GM23338 (cell line): ENCODE data around the gene RFX2. TPM values are rescaled to one million over a fixed set of nuclear protein-coding genes. Genes with fewer than 3 reads are reported as not detected.

ENCODE experiments used
- ATAC-seq: fragments of 200-7000 bp; cut with Tn5 transposase; 3 replicates; pipeline ENCODE4 v1.9.1; 2020
- DNase-seq: peaks from one replicate; pipeline ENCODE4 v3.0.0-alpha.2; 2015; ENCODE audit warnings: low spot score
- H2AFZ ChIP-seq: fragments of 200-600 bp; sonication (generic); 2 replicates; pipeline ENCODE4 v1.8.0; 2016; ENCODE audit warnings: antibody characterized with exemption, mild to moderate bottlenecking, moderate library complexity
- H3F3A ChIP-seq: fragments of 200-600 bp; sonication (generic); replicated peaks from 2 replicates; pipeline ENCODE4 v1.8.0; 2017; ENCODE audit warnings: antibody characterized with exemption, mixed run types, low read depth
- H3K27ac ChIP-seq: fragments of 200-600 bp; sonication (generic); 2 replicates; pipeline ENCODE4 v1.6.1; 2016; ENCODE audit warnings: low read depth
- H3K27me3 ChIP-seq: fragments of 200-600 bp; sonication (generic); 2 replicates; pipeline ENCODE4 v1.8.0; 2016; ENCODE audit warnings: mild to moderate bottlenecking, mixed run types, moderate library complexity; ENCODE audit not compliant: insufficient read depth
- H3K36me3 ChIP-seq: fragments of 200-600 bp; sonication (generic); 2 replicates; pipeline ENCODE4 v1.8.0; 2016; ENCODE audit warnings: mild to moderate bottlenecking; ENCODE audit not compliant: insufficient read depth
- H3K4me1 ChIP-seq: fragments of 200-600 bp; sonication (generic); 2 replicates; pipeline ENCODE4 v1.8.0; 2016; ENCODE audit warnings: mild to moderate bottlenecking, moderate library complexity; ENCODE audit not compliant: insufficient read depth
- H3K4me2 ChIP-seq: fragments of 200-600 bp; sonication (generic); 2 replicates; pipeline ENCODE4 v1.7.1; 2017; ENCODE audit warnings: mixed run types
- H3K4me3 ChIP-seq: fragments of 200-600 bp; sonication (generic); 2 replicates; pipeline ENCODE4 v1.6.1; 2016; ENCODE audit warnings: mixed run types
- H3K79me2 ChIP-seq: fragments of 200-600 bp; sonication (generic); replicated peaks from 2 replicates; pipeline ENCODE4 v1.8.0; 2017; ENCODE audit warnings: mild to moderate bottlenecking; ENCODE audit not compliant: insufficient read depth
- H3K9me2 ChIP-seq: fragments of 200-600 bp; sonication (generic); 2 replicates; pipeline ENCODE4 v1.8.0; 2017; ENCODE audit not compliant: insufficient read depth
- H4K20me1 ChIP-seq: fragments of 200-600 bp; sonication (generic); replicated peaks from 2 replicates; pipeline ENCODE4 v1.8.0; 2017; ENCODE audit warnings: mild to moderate bottlenecking; ENCODE audit not compliant: insufficient read depth
- H3K27ac Mint-ChIP-seq: 2 replicates; pipeline ENCODE4 v1.8.0; 2020; ENCODE audit warnings: inconsistent platforms, mild to moderate bottlenecking, moderate library complexity, mixed read lengths
- H3K27me3 Mint-ChIP-seq: 3 replicates; pipeline ENCODE4 v1.8.0; 2022; ENCODE audit warnings: low read depth, mild to moderate bottlenecking, moderate library complexity, mixed read lengths, inconsistent platforms; ENCODE audit not compliant: insufficient read depth, poor library complexity
- H3K36me3 Mint-ChIP-seq: 3 replicates; pipeline ENCODE4 v1.8.0; 2021; ENCODE audit warnings: low read depth, mild to moderate bottlenecking, inconsistent platforms, moderate library complexity, mixed read lengths
- H3K4me1 Mint-ChIP-seq: 3 replicates; pipeline ENCODE4 v1.8.0; 2020; ENCODE audit warnings: mild to moderate bottlenecking, inconsistent platforms, mixed read lengths
- H3K4me3 Mint-ChIP-seq: 3 replicates; pipeline ENCODE4 v1.8.0; 2021; ENCODE audit warnings: moderate library complexity, mild to moderate bottlenecking, inconsistent platforms, mixed read lengths
- H3K9me3 Mint-ChIP-seq: 3 replicates; pipeline ENCODE4 v1.8.0; 2020; ENCODE audit warnings: moderate library complexity, mild to moderate bottlenecking, inconsistent platforms, mixed read lengths
- CREB1 ChIP-seq: fragments of 250-450 bp; sonication (Bioruptor Pico); IDR thresholded peaks from 2 replicates; pipeline ENCODE4 v1.5.0; 2020; ENCODE audit warnings: low read depth, mild to moderate bottlenecking, moderate library complexity
- CTCF ChIP-seq, 2 experiments: fragments of 200-600 bp in 1 of 2; sonication (generic) in 1 of 2; conservative IDR thresholded peaks; 2 replicates each; pipeline versions ENCODE4 v1.5.1 to v1.6.1; 2016 to 2017; ENCODE audit warnings: antibody characterized with exemption in 2 of 2, low read depth in 2 of 2, mild to moderate bottlenecking in 2 of 2, moderate library complexity in 1 of 2
- ETS1 ChIP-seq: IDR thresholded peaks from 2 replicates; pipeline ENCODE4 v1.6.1; 2016; ENCODE audit warnings: antibody characterized with exemption
- EZH2 ChIP-seq: fragments of 200-600 bp; sonication (generic); IDR thresholded peaks from one replicate; pipeline ENCODE4 v1.8.0; 2017; ENCODE audit warnings: antibody characterized with exemption, mild to moderate bottlenecking, low read depth; ENCODE audit not compliant: unreplicated experiment
- EZH2phosphoT487 ChIP-seq: fragments of 200-600 bp; sonication (generic); IDR thresholded peaks from one replicate; pipeline ENCODE4 v1.8.1; 2018; ENCODE audit warnings: antibody characterized with exemption; ENCODE audit not compliant: unreplicated experiment
- JUNB ChIP-seq: IDR thresholded peaks from one replicate; pipeline ENCODE4 v1.6.1; 2016; ENCODE audit warnings: antibody characterized with exemption; ENCODE audit not compliant: unreplicated experiment
- NANOG ChIP-seq: IDR thresholded peaks from 2 replicates; pipeline ENCODE4 v1.6.1; 2016; ENCODE audit warnings: antibody characterized with exemption, borderline replicate concordance
- POLR2AphosphoS5 ChIP-seq: IDR thresholded peaks from 2 replicates; pipeline ENCODE4 v1.6.1; 2016; ENCODE audit warnings: antibody characterized with exemption, low read depth
- REST ChIP-seq: IDR thresholded peaks from one replicate; pipeline ENCODE4 v1.6.1; 2018; ENCODE audit warnings: antibody characterized with exemption; ENCODE audit not compliant: unreplicated experiment
- STAT1 ChIP-seq: IDR thresholded peaks from one replicate; pipeline ENCODE4 v1.6.1; 2016; ENCODE audit warnings: antibody characterized with exemption; ENCODE audit not compliant: unreplicated experiment
- ZNF114 ChIP-seq: fragments of 250-450 bp; sonication (Bioruptor Pico); IDR thresholded peaks from 2 replicates; pipeline ENCODE4 v1.5.0; 2020; ENCODE audit warnings: mild to moderate bottlenecking, moderate library complexity
- ZNF331 ChIP-seq: fragments of 250-450 bp; sonication (Bioruptor Pico); IDR thresholded peaks from 2 replicates; pipeline ENCODE4 v1.5.0; 2020; ENCODE audit warnings: low read depth, mild to moderate bottlenecking, moderate library complexity
- ZNF462 ChIP-seq: fragments of 250-450 bp; sonication (Bioruptor Pico); IDR thresholded peaks from 2 replicates; pipeline ENCODE4 v1.5.0; 2020; ENCODE audit warnings: mild to moderate bottlenecking, moderate library complexity
- polyA plus RNA-seq: library from polyadenylated mRNA; unstranded; fragments of >200 nt; fragmentation: Nextera tagmentation; extraction: Ambion mirVana; gene quantifications from 2 replicates; pipeline ENCODE4 v1.2.1, GENCODE V29; 2016
- total RNA-seq: library from RNA; depleted of rRNA; stranded (reverse); fragments of >200 nt; shearing (Covaris generic); gene quantifications from 2 replicates; pipeline ENCODE4 v1.2.3, GENCODE V29; 2014

Gene RFX2
- total and polyA plus RNA-seq, 2 experiments from 2014 or later: 4.6 to 13.0 TPM

- H3K27ac ChIP-seq: no peak overlapping the region
- no peaks in the 10 kb centered on the region for H3K27me3 ChIP-seq
- no peaks in the 10 kb centered on the region for H3F3A ChIP-seq
- peaks cover 6% of the 10 kb centered on the region; the same call in 2 of the 3 replicates for H3K9me3 Mint-ChIP-seq
- no peak overlapping the region for H3K4me3 ChIP-seq
- no peak for ATAC-seq
- H3K27ac Mint-ChIP-seq: no peak overlapping the region
- TF ChIP-seq ZNF114 (CRISPR knock-in tag) (no peak), EZH2 (no peak), CTCF (conservative IDR thresholded peaks at IDR 0.05; ENCODE audit: low read depth in 2 of 2) (no peak), STAT1 (no peak), ZNF331 (CRISPR knock-in tag) (no peak), POLR2AphosphoS5 (no peak), NANOG (no peak), EZH2phosphoT487 (no peak), REST (no peak), CREB1 (CRISPR knock-in tag) (no peak), ZNF462 (CRISPR knock-in tag) (no peak), JUNB (no peak), ETS1 (no peak)
- no peaks in the 10 kb centered on the region for H4K20me1 ChIP-seq
- no peaks in the 10 kb centered on the region for H3K4me1 ChIP-seq
- no peaks in the 10 kb centered on the region for H3K9me2 ChIP-seq
- H3K27me3 Mint-ChIP-seq: peaks cover 5% of the 10 kb centered on the region
- no peaks in the 10 kb centered on the region for H3K79me2 ChIP-seq
- no peak overlapping the region for H3K4me2 ChIP-seq
- no peak for DNase-seq
- peaks cover 2% of the 10 kb centered on the region; the same call in 2 of the 3 replicates for H3K4me1 Mint-ChIP-seq
- no peaks in the 10 kb centered on the region; the same call in 2 of the 3 replicates for H3K36me3 Mint-ChIP-seq
- H3K36me3 ChIP-seq: no peaks in the 10 kb centered on the region
- no peak overlapping the region for H2AFZ ChIP-seq
- no peak overlapping the region for H3K4me3 Mint-ChIP-seq
Measured at GRCh38 chr19:6071875-6072274, 38.4 kb downstream of the RFX2 start.
